ENCODE results near the gene POLR2F. TPM values are rescaled to one million over a fixed set of nuclear protein-coding genes. Genes with fewer than 3 reads are reported as not detected.

POLR2F gene
- total RNA-seq, result 94.8 TPM

- ATAC-seq (peak; percentile 99), DNase-seq (ENCODE audit: low spot score) (peak; percentile 98)
- intact Hi-C loops (cut with DNase I), result no loop called here
Measured at GRCh38 chr22:37953437-37954179, at the start of gene POLR2F, which contains the start of gene C22orf23. POLR2F (plus strand) TSS chr22:37953699; CDS start chr22:37953788, 89 bp downstream. C22orf23 (minus strand) TSS chr22:37953601; CDS start chr22:37953149, 452 bp downstream.

- ATAC-seq (peak; percentile 47), DNase-seq (ENCODE audit: low spot score) (no peak)
- intact Hi-C loops (cut with DNase I), result no loop called here
Measured at GRCh38 chr22:37904572-37905533, 48.6 kb upstream of the POLR2F start.

GRCh38 chr22:37905534-37906363 is 47.8 kb upstream of the POLR2F start, which contains the start of gene MICALL1:
MICALL1 (plus strand) TSS chr22:37906297; CDS start chr22:37906423, 126 bp downstream.
- peak; percentile 77 for DNase-seq (ENCODE audit: low spot score)
- intact Hi-C loops (cut with DNase I), result no loop called here
- peak; percentile 74 for ATAC-seq

GRCh38 chr22:37906364-37907008 is 47.0 kb upstream of the POLR2F start:
- no peak for DNase-seq (ENCODE audit: low spot score)
- ATAC-seq, result no peak
- intact Hi-C loops (cut with DNase I), result no loop called here

- intact Hi-C loops (cut with DNase I), result no loop called here
- ATAC-seq (no peak), DNase-seq (ENCODE audit: low spot score) (no peak)
Measured at GRCh38 chr22:37907036-37907954, 46.2 kb upstream of the POLR2F start.

GRCh38 chr22:37909766-37910165 is 43.7 kb upstream of the POLR2F start:
- intact Hi-C loops (cut with DNase I), result no loop called here
- ATAC-seq (no peak), DNase-seq (ENCODE audit: low spot score) (no peak)

GRCh38 chr22:37910890-37911672 is 42.4 kb upstream of the POLR2F start:
- DNase-seq (ENCODE audit: low spot score), result no peak
- ATAC-seq, result peak; percentile 10

GRCh38 chr22:37911697-37912096 is 41.8 kb upstream of the POLR2F start:
- ATAC-seq (no peak), DNase-seq (ENCODE audit: low spot score) (no peak)
- intact Hi-C loops (cut with DNase I), result no loop called here

More at GRCh38 chr22:37910890-37911672, 42.4 kb upstream of the POLR2F start:
- intact Hi-C loops (cut with DNase I), result no loop called here

GRCh38 chr22:37912171-37912570 is 41.3 kb upstream of the POLR2F start:
- ATAC-seq, result no peak
- DNase-seq (ENCODE audit: low spot score), result no peak
- intact Hi-C loops (cut with DNase I), result no loop called here

GRCh38 chr22:37913233-37913721 is 40.2 kb upstream of the POLR2F start:
- ATAC-seq, result no peak
- intact Hi-C loops (cut with DNase I), result no loop called here
- DNase-seq (ENCODE audit: low spot score), result no peak

- ATAC-seq, result no peak
- DNase-seq (ENCODE audit: low spot score), result no peak
- intact Hi-C loops (cut with DNase I), result no loop called here
Measured at GRCh38 chr22:37916311-37916710, 37.2 kb upstream of the POLR2F start.

- no peak for DNase-seq (ENCODE audit: low spot score)
- intact Hi-C loops (cut with DNase I), result no loop called here
- no peak for ATAC-seq
Measured at GRCh38 chr22:37917874-37918548, 35.5 kb upstream of the POLR2F start.

- intact Hi-C loops (cut with DNase I), result no loop called here
- DNase-seq (ENCODE audit: low spot score) (no peak), ATAC-seq (no peak)
Measured at GRCh38 chr22:37918580-37919270, 34.8 kb upstream of the POLR2F start.

- no peak for DNase-seq (ENCODE audit: low spot score)
- intact Hi-C loops (cut with DNase I), result no loop called here
- no peak for ATAC-seq
Measured at GRCh38 chr22:37920126-37920525, 33.4 kb upstream of the POLR2F start.

GRCh38 chr22:37922191-37922590 is 31.3 kb upstream of the POLR2F start:
- DNase-seq (ENCODE audit: low spot score) (no peak), ATAC-seq (no peak)
- intact Hi-C loops (cut with DNase I), result no loop called here

Data from sciatic nerve (tissue), 2 donors.